ENCODE data around the gene LRRC10.

- TF ChIP-seq CTCF (IDR thresholded peaks at IDR 0.05; ENCODE audit: low read length) (no peak), EZH2 (IDR thresholded peaks at IDR 0.05; ENCODE audit: borderline replicate concordance, low read length) (no peak)
These were observed 8.6 kb downstream of the LRRC10 start for GRCh38 chr12:69601962-69602685.

Data from OCI-LY1 (cell line).